Lung (tissue), 12 donors: ENCODE results near the gene BTBD2. TPM values are rescaled to one million over a fixed set of nuclear protein-coding genes. Genes with fewer than 3 reads are reported as not detected.
A peak's percentile ranks its signal among the peaks of the same experiment; 100 is the strongest.

Experiments used
- ATAC-seq: fragments of 200-7000 bp; cut with Tn5 transposase; one replicate; pipeline ENCODE4 v1.9.1; 2020; ENCODE audit warnings: moderate number of reproducible peaks; ENCODE audit not compliant: insufficient read depth, low FRiP score
- DNase-seq, 3 donors: peaks; one replicate each; pipeline ENCODE4 v3.0.0-alpha.2; 2013 to 2017
- H3K27ac ChIP-seq, 2 donors: one replicate each; pipeline ENCODE4 v1.5.1; 2013; ENCODE audit warnings: mild to moderate bottlenecking in 2 of 2, moderate library complexity in 2 of 2, control low read depth in 1 of 2, inconsistent platforms in 1 of 2, low read depth in 1 of 2, low read length in 1 of 2
- H3K27me3 ChIP-seq, 3 donors: one replicate each; pipeline ENCODE4 v1.5.1; 2013; ENCODE audit warnings: low read length in 2 of 3; ENCODE audit not compliant: control insufficient read depth in 3 of 3, insufficient read depth in 3 of 3
- H3K36me3 ChIP-seq, 4 donors: one replicate each; pipeline ENCODE4 v1.5.1; 2013; ENCODE audit warnings: low read length in 4 of 4, mild to moderate bottlenecking in 1 of 4, moderate library complexity in 1 of 4; ENCODE audit not compliant: control insufficient read depth in 4 of 4, insufficient read depth in 4 of 4
- H3K4me1 ChIP-seq, 5 donors: one replicate each; pipeline ENCODE4 v1.5.1; 2013; ENCODE audit warnings: low read length in 5 of 5, mild to moderate bottlenecking in 2 of 5, moderate library complexity in 1 of 5; ENCODE audit not compliant: control insufficient read depth in 5 of 5, insufficient read depth in 5 of 5
- H3K4me3 ChIP-seq: one replicate; pipeline ENCODE4 v1.5.1; 2013; ENCODE audit warnings: mild to moderate bottlenecking, control low read depth, moderate library complexity
- H3K9ac ChIP-seq, 2 donors: one replicate each; pipeline ENCODE4 v1.5.1; 2013; ENCODE audit warnings: low read length in 2 of 2, control low read depth in 1 of 2; ENCODE audit not compliant: insufficient read depth in 1 of 2
- H3K9me3 ChIP-seq, 4 donors: one replicate each; pipeline ENCODE4 v1.5.1; 2013; ENCODE audit warnings: low read length in 3 of 4, mild to moderate bottlenecking in 1 of 4, moderate library complexity in 1 of 4; ENCODE audit not compliant: control insufficient read depth in 4 of 4, insufficient read depth in 3 of 4
- WGBS, 2 donors: extraction: QIAGEN DNeasy Blood & Tissue Kit; methylation state at CpG; one replicate each; pipeline ENCODE4 v1.1.7; 2013; 5-methylcytosine and 5-hydroxymethylcytosine counted together
- polyA plus RNA-seq, 2 donors: library from polyadenylated mRNA; stranded (reverse); fragments of 200-250 nt; gene quantifications; one replicate each; pipeline ENCODE4 v1.2.1, GENCODE V29; 2013
- total RNA-seq, 2 donors: library from RNA; depleted of rRNA in 1 of 2; stranded (reverse); fragments of >200 nt in 1 of 2; gene quantifications; one replicate each; pipeline ENCODE4 v1.2.1, GENCODE V29; 2014 to 2021
- TF ChIP-seq, protein P1 (sequence below): IDR thresholded peaks from 2 replicates; pipeline ENCODE4 v1.5.1; 2012; ENCODE audit warnings: mild to moderate bottlenecking; ENCODE audit errors: control extremely low read depth, extremely low read depth
- donor health status: control.
- donor health status: control.
- donor health status: Bipolar disorder and iron deficiency.
- donor health status: healthy.
- donor health status: DM: yes; HTN: yes; CAD: no.

Gene BTBD2
- total and polyA plus RNA-seq, 4 donors: 35.5 to 62.3 (median 44.8) TPM

DNA sequence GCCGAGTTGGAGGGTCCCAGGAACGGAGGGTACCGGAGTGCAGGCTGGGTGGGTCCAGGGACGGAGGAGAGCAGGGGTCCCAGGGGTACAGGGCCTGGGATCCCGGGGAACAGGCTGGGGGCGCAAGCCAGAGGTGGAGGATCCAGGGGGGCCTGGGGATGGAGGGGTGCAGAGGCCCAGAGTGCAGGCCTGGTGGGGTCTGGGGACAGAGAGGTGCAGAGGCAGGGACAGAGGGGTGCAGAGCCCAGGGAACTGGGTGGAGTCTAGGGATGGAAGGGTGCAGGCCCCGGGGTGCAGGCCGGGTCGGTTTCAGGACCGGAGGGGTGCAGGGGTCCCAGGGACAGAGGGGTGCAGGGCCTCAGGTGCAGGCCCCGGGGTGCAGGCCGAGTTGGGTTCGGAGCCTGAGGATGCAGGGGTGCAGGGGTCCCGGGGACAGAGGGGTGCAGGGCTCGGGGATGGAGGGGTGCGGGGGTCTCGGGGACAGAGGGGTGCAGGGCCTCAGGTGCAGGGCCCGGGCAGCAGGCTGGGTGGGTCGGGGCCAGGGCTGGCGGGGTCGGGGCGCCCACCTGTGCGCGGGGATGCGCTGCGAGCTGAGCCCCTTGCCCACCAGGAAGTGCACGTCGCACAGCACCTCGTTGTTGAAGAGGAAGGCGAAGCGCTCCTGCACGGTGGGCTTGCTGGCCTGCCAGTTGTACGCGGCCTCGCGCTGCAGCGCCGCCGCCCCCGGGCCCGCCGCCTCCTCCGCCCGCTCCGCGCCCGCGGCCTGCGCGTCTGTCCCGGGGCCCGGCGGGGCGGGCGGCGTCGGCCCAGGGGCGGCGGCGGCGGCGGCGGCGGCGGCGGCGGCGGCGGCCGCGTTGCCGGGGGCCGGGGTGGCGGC, 545 bp downstream of the BTBD2 start:
- DNase-seq: peak in 1 of 3 donors; percentile 38
- H3K27me3 ChIP-seq: no peaks in the 10 kb centered on the region
- ATAC-seq: no peak
- 11 to 30% methylated on average over 28 to 74 of the region's 74 CpGs for WGBS, 2 donors
- H3K9ac ChIP-seq: no peak overlapping the region
- no peaks in the 10 kb centered on the region for H3K9me3 ChIP-seq
- peaks cover 0 to 2% (median 0%) of the 10 kb centered on the region in 4 donors for H3K36me3 ChIP-seq
- H3K27ac ChIP-seq: peak overlapping the region; percentile 34 to 81
- TF ChIP-seq, protein P1, sequence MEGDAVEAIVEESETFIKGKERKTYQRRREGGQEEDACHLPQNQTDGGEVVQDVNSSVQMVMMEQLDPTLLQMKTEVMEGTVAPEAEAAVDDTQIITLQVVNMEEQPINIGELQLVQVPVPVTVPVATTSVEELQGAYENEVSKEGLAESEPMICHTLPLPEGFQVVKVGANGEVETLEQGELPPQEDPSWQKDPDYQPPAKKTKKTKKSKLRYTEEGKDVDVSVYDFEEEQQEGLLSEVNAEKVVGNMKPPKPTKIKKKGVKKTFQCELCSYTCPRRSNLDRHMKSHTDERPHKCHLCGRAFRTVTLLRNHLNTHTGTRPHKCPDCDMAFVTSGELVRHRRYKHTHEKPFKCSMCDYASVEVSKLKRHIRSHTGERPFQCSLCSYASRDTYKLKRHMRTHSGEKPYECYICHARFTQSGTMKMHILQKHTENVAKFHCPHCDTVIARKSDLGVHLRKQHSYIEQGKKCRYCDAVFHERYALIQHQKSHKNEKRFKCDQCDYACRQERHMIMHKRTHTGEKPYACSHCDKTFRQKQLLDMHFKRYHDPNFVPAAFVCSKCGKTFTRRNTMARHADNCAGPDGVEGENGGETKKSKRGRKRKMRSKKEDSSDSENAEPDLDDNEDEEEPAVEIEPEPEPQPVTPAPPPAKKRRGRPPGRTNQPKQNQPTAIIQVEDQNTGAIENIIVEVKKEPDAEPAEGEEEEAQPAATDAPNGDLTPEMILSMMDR: no peak
- H3K4me3 ChIP-seq: peak overlapping the region; percentile 76
- H3K4me1 ChIP-seq: peaks cover 0 to 7% (median 0%) of the 10 kb centered on the region in 5 donors

DNA sequence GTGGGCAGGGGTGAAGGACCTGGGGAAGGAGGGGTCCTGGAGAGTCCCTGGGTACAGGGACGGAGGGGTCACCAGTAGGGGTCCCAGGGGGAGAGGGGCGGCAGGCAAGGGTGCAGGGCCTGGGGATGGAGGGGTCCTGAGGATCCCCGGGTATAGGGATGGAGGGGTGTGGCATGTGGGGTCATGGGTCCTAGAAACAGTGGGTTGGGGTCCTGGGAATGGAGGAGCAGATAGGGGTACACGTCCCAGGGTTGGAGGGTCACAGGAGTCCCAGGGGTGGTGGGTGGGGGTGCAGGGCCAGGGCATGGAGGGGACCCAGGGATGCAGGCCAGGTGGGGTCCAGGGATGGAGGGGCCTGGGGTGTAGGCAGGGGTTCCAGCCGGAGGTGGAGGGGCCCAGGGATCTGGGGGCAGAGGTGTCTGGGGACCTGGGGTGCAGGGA, 1.4 kb downstream of the BTBD2 start:
- Histone ChIP-seq H3K4me1 (peaks cover 0 to 7% (median 0%) of the 10 kb centered on the region in 5 donors), H3K27ac (no peak overlapping the region), H3K4me3 (no peak overlapping the region), H3K9ac (no peak overlapping the region), H3K9me3 (no peaks in the 10 kb centered on the region), H3K27me3 (no peaks in the 10 kb centered on the region), H3K36me3 (peaks cover 0 to 2% (median 0%) of the 10 kb centered on the region in 4 donors)
- ATAC-seq (no peak), DNase-seq (no peak)
- WGBS, 2 donors: 81 to 88% methylated on average over 5 of the region's 5 CpGs
- TF ChIP-seq, protein P1: no peak

DNA sequence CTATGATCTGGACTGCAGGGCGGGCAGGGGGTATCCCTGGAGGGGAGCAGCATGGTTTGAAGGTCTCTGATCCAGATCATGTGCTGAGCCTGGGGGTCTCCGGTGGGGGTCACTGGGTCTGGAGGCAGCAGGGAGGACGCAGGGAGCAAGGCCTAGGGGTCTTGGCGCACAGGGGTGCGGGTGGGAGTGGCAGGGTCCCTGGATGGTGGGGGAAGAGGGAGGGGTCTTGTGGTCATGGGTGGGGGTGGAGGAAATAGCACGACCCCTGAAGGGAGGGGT, 1.9 kb downstream of the BTBD2 start:
- ATAC-seq (no peak), DNase-seq (no peak)
- Histone ChIP-seq H3K27ac (no peak overlapping the region), H3K9ac (no peak overlapping the region), H3K9me3 (no peaks in the 10 kb centered on the region), H3K27me3 (no peaks in the 10 kb centered on the region), H3K36me3 (peaks cover 0 to 2% (median under 1%) of the 10 kb centered on the region in 4 donors), H3K4me1 (peaks cover 0 to 7% (median 0%) of the 10 kb centered on the region in 5 donors), H3K4me3 (no peak overlapping the region)
- TF ChIP-seq, protein P1: no peak
- 92 to 96% methylated on average over 6 of the region's 6 CpGs for WGBS, 2 donors
